Iris pigment epithelial cell (primary cell): Measurements from ENCODE around the gene MISP3.
"Not testable (repeated sequence)": the region's sequence is repeated elsewhere in the genome, so short reads cannot be mapped to it uniquely, and the experiment has no call there.

ENCODE experiments used
- DNase-seq: peaks from one replicate; pipeline ENCODE4 v3.0.0-alpha.2; 2011; ENCODE audit warnings: low read depth

Gene MISP3

GRCh38 chr19:14072535-14073260 is at the start of gene MISP3:
Gene MISP3 (plus strand): TSS chr19:14072786. CDS start chr19:14073310, 524 bp downstream.
- peak; percentile 45 for DNase-seq

DNA sequence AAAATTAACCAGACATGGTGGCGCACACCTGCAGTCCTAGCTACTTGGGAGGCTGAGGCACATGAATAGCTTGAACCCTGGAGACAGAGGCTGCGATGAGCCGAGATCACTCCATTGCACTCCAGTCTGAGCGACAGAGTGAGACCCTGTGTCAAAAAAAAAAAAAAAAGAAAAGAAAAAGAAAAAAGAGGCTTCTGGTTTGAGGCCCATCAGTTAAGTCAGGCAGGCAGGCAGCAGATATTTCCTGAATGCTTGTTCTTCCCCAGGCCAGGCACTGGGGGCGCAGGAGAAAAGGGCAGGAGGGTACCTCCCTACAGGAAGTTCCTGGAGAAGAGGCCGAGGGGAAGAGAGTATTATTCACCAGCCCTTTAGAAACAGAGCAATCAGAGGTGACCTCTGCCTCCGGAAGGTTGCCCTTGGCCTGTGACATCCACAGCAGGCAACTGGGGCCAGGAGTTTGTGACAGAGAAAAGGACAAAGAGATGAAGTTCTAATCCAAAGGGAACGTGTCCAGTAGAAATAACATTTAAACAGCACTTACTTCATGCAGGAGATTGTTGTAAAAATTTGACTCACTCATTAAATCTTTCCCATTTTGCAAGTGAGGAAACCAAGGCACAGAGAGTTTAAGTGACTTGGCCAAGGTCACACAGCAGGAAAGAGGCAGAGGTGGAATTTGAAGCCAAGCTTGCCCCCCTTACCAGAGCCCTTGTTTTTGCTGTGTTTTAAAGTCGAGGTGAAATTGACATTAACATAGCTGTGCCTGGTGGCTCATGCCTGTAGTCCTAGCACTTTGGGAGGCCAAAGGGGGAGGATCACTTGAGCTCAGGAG is 49.0 kb upstream of the MISP3 start:
- DNase-seq, result peak; percentile 50

DNA sequence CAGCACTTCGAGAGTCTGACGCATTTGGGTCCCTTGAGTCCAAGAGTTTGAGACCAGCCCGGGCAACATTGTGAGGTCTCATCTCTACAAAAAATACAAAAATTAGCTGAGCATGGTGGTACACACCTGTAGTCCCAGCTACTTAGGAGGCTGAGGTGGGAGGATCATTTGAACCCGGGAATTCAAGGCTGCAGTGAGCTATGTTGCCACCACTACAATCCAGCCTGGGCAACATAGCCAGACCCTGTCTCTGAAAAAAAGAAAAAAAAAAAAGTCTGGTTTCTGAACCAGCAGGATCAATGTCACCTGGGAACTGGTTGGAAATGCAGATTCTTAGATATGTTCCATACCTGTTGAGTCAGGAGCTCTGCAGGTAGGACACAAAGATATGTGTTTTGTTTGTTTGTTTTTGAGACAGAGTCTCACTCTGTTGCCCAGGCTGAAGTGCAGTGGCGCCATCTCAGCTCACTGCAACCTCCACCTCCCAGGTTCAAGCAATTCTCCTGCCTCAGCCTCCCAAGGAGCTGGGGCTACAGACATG is 45.9 kb upstream of the MISP3 start:
- DNase-seq, result not testable (repeated sequence)

DNA sequence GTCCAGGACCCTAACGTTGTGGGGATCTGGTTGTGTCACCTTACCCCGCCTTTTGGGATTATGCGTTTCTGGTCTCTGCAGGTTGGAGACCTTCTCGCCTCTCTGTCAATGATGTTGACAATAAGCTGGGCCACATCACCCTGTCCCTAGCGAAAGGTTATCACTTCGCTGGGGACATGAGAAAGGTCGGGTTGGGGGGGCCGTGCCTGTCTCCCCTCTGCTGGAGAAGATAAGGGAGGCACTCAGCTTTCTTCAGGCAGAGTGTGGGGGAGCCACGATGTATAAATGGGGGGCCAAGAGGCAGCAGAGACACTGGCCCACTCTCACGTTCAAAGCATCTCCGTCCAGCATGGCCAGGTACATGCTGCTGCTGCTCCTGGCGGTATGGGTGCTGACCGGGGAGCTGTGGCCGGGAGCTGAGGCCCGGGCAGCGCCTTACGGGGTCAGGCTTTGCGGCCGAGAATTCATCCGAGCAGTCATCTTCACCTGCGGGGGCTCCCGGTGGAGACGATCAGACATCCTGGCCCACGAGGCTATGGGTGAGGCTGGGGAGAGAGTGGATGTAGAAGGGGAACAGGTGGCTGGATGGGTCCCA is 44.6 kb upstream of the MISP3 start, which contains the start of gene RLN3:
TSS of gene RLN3 (plus strand) at position 293 of the 595 bp plus-strand sequence. CDS start at position 350, 57 bp downstream.
- DNase-seq, result no peak

DNA sequence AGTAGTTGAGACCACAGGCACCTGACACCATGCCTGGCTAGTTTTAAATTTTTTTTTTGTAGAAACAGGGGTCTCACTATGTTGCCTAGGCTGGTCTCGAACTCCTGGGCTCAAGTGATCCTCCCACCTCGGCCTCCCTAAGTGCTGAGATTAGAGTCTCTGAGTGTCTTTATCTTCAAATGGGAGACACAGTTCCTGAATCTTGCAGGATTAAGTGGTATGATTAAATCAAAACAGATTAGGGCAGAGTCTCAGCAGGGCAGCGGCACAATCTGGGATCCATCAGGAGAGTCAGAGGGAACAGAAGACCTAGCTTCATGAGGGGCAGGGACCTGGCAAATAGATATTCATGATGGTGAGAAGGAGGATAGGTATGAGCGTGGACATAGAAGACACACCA is 43.7 kb upstream of the MISP3 start:
- no peak for DNase-seq

DNA sequence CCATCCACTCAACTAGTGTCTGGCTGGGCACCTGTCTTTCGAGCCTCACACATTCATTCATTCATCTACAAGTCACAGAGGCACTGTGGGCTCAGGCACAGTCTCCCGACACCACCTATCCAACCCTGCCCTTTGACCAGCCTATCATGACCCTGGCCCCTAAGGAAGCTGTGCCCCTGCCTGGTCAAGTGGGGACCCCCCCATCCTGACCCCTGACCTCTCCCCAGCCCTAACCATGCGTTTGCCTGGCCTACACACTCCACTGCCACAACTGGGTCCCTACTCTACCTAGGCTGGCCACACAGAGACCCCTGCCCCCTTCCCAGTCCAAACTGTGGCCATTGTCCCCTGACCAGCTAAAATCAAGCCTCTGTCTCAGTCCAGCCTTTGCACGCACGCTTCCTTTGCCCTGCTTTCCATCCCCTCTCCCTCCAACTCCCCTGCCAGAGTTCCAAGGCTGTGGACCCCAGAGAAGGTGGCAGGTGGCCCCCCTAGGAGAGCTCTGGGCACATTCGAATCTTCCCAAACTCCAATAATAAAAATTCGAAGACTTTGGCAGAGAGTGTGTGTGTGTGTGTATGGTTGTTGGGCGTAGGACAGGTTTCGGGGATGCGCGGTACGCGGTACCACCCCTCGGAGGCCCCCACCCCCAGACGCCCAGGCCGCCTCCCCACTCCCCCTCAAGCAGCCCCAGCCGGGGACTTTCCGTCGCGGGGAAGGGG is 41.4 kb upstream of the MISP3 start:
- DNase-seq, result no peak

- peak; percentile 54 for DNase-seq
Observed at GRCh38 chr19:14031719-14032480, 40.7 kb upstream of the MISP3 start, which contains the start of gene IL27RA. Gene IL27RA (plus strand): TSS chr19:14031762. CDS start chr19:14031873, 111 bp downstream.

GRCh38 chr19:14033946-14034345 is 38.6 kb upstream of the MISP3 start:
- DNase-seq, result no peak

DNA sequence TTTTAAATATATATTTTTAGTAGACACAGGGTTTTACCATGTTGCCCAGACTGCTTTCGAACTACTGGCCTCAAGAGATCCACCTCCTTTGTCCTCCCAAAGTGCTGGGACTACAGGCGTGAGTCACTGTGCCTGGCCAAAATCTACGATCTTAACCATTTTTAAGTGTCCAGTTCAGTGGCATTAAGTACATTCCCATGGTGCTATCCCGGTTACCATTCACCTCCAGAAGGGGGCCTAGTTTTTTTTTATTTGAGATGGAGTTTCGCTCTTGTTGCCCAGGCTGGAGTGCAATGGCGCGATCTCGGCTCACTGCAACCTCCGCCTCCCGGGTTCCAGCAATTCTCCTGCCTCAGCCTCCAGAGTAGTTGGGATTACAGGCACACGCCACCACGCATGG is 37.4 kb upstream of the MISP3 start:
- DNase-seq, result not testable (repeated sequence)

DNA sequence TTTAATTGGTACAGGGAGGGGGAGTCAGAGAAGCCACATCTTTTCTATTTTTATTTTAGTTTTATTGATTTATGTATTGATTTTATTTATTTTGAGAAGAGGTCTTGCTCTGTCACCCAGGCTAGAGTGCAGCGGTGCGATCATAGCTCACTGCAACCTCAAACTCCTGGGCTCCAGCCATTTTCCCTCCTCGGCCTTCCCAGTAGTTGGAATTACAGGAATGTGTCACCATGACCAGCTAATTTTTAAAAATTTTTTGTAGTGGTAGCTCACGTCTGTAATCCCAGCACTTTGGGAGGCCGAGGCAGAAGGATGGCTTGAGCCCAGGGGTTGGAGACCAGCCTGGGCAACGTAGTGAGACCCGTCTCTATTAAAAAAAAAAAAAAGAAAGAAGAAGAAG is 36.9 kb upstream of the MISP3 start:
- no peak for DNase-seq

DNA sequence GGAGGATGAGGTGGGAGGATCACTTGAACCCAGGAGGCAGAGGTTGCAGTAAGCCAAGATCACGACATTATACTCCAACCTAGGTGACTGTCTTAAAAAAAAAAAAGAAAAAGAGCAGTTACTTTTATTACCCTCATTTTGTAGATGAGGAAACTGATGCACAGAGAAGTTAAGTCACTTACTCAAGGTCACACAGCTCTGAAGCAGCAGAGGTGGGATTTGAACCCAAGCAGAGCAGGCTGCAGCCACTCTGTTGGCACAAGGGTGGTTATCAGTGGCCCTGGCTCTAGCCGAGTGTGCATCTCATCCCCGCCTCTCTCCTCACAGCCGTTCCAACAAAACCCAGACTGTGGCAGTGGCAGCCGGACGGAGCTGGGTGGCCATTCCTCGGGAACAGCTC is 33.4 kb upstream of the MISP3 start:
- DNase-seq, result no peak

- peak; percentile 65 for DNase-seq
Observed at GRCh38 chr19:14042659-14043608, 29.7 kb upstream of the MISP3 start.

- DNase-seq, result not testable (repeated sequence)
Observed at GRCh38 chr19:14047866-14048265, 24.7 kb upstream of the MISP3 start.

- DNase-seq, result peak; percentile 21
Observed at GRCh38 chr19:14048443-14049153, 24.0 kb upstream of the MISP3 start.

GRCh38 chr19:14050512-14050911 is 22.1 kb upstream of the MISP3 start:
- no peak for DNase-seq

DNA sequence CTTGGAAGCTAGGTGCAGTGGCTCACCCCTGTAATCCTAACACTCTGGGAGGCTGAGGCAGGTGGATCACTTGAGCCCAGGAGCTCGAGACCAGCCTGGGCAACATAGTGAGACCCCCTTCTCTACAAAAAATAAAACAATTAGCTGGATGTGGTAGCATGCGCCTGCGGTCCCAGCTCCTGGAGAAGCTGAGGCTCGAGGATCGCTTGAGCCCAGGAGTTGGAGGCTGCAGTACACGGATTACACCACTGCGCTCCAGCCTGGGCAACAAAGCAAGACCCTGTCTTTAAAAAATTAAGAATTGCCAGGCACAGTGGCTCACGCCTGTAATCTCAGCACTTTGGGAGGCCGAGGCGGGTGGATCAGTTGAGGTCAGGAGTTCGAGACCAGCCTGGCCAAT is 21.6 kb upstream of the MISP3 start:
- DNase-seq, result not testable (repeated sequence)

DNA sequence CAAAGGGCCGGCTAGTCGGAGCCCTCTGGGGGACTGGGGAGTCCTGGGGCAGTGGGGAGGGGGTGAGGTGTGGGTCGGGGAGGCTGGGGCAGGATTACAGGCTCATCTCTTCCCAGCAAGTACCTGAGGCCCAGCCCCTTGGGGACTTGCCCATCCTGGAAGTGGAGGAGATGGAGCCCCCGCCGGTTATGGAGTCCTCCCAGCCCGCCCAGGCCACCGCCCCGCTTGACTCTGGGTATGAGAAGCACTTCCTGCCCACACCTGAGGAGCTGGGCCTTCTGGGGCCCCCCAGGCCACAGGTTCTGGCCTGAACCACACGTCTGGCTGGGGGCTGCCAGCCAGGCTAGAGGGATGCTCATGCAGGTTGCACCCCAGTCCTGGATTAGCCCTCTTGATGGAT is 20.6 kb upstream of the MISP3 start:
- DNase-seq, result no peak

GRCh38 chr19:14052470-14052869 is 20.1 kb upstream of the MISP3 start:
- DNase-seq, result no peak

GRCh38 chr19:14053032-14053431 is 19.6 kb upstream of the MISP3 start:
- no peak for DNase-seq
